ENCODE results near the gene FEM1A. TPM values are rescaled to one million over a fixed set of nuclear protein-coding genes. Genes with fewer than 3 reads are reported as not detected.
"Not testable (repeated sequence)": the region's sequence is repeated elsewhere in the genome, so short reads cannot be mapped to it uniquely, and the experiment has no call there.

FEM1A gene
- total and polyA plus RNA-seq, 4 donors = 5.6 to 14.6 (median 8.6) TPM

GRCh38 chr19:4821265-4821664, 29.7 kb downstream of the FEM1A start:
- peaks cover 0 to 24% (median 10%) of the 10 kb centered on the region in 4 donors for H3K36me3 ChIP-seq (ENCODE audit: control insufficient read depth in 4 of 4, insufficient read depth in 4 of 4, low read length in 4 of 4)
- DNase-seq = no peak
- H3K9ac ChIP-seq (ENCODE audit: insufficient read depth in 1 of 2, low read length in 2 of 2) = no peak overlapping the region
- H3K9me3 ChIP-seq (ENCODE audit: control insufficient read depth in 4 of 4, insufficient read depth in 3 of 4, low read length in 3 of 4) = no peaks in the 10 kb centered on the region
- H3K27me3 ChIP-seq (ENCODE audit: control insufficient read depth in 3 of 3, insufficient read depth in 3 of 3, low read length in 2 of 3) = no peaks in the 10 kb centered on the region
- TF ChIP-seq CTCF (IDR thresholded peaks at IDR 0.05; ENCODE audit: control extremely low read depth, extremely low read depth) = no peak
- H3K27ac ChIP-seq (ENCODE audit: low read depth in 1 of 2, low read length in 1 of 2) = no peak overlapping the region
- 71 to 87% methylated on average over 4 of the region's 4 CpGs for WGBS, 2 donors
- no peak overlapping the region for H3K4me3 ChIP-seq
- peaks cover 0 to under 1% (median 0%) of the 10 kb centered on the region in 5 donors for H3K4me1 ChIP-seq (ENCODE audit: control insufficient read depth in 5 of 5, insufficient read depth in 5 of 5, low read length in 5 of 5)
- no peak for ATAC-seq (ENCODE audit: insufficient read depth, low FRiP score)

- not testable (repeated sequence) for H3K9me3 ChIP-seq (ENCODE audit: control insufficient read depth in 4 of 4, insufficient read depth in 3 of 4, low read length in 3 of 4); H3K4me3 ChIP-seq; H3K9ac ChIP-seq (ENCODE audit: insufficient read depth in 1 of 2, low read length in 2 of 2); DNase-seq; H3K27ac ChIP-seq (ENCODE audit: low read depth in 1 of 2, low read length in 1 of 2); H3K4me1 ChIP-seq (ENCODE audit: control insufficient read depth in 5 of 5, insufficient read depth in 5 of 5, low read length in 5 of 5); H3K27me3 ChIP-seq (ENCODE audit: control insufficient read depth in 3 of 3, insufficient read depth in 3 of 3, low read length in 2 of 3); ATAC-seq (ENCODE audit: insufficient read depth, low FRiP score)
- H3K36me3 ChIP-seq (ENCODE audit: control insufficient read depth in 4 of 4, insufficient read depth in 4 of 4, low read length in 4 of 4) = peaks cover 0 to 14% (median 5%) of the 10 kb centered on the region in 4 donors
- WGBS, 2 donors = 97 to 98% methylated on average over 7 of the region's 7 CpGs
Measured at GRCh38 chr19:4822354-4822753, 30.8 kb downstream of the FEM1A start.

- Histone ChIP-seq H3K4me3 (no peak overlapping the region), H3K9ac (ENCODE audit: insufficient read depth in 1 of 2, low read length in 2 of 2) (no peak overlapping the region), H3K9me3 (ENCODE audit: control insufficient read depth in 4 of 4, insufficient read depth in 3 of 4, low read length in 3 of 4) (no peaks in the 10 kb centered on the region), H3K36me3 (ENCODE audit: control insufficient read depth in 4 of 4, insufficient read depth in 4 of 4, low read length in 4 of 4) (peaks cover 0 to 1% (median 0%) of the 10 kb centered on the region in 4 donors), H3K27me3 (ENCODE audit: control insufficient read depth in 3 of 3, insufficient read depth in 3 of 3, low read length in 2 of 3) (no peaks in the 10 kb centered on the region), H3K27ac (ENCODE audit: low read depth in 1 of 2, low read length in 1 of 2) (no peak overlapping the region), H3K4me1 (ENCODE audit: control insufficient read depth in 5 of 5, insufficient read depth in 5 of 5, low read length in 5 of 5) (no peaks in the 10 kb centered on the region)
- DNase-seq = no peak
- TF ChIP-seq CTCF (IDR thresholded peaks at IDR 0.05; ENCODE audit: control extremely low read depth, extremely low read depth) = no peak
- 79 to 85% methylated on average over 6 of the region's 6 CpGs for WGBS, 2 donors
- no peak for ATAC-seq (ENCODE audit: insufficient read depth, low FRiP score)
Measured at GRCh38 chr19:4823577-4823976, 32.0 kb downstream of the FEM1A start.

- ATAC-seq (ENCODE audit: insufficient read depth, low FRiP score) (no peak), DNase-seq (no peak)
- Histone ChIP-seq H3K4me1 (ENCODE audit: control insufficient read depth in 5 of 5, insufficient read depth in 5 of 5, low read length in 5 of 5) (peaks cover 0 to 10% (median 0%) of the 10 kb centered on the region in 5 donors), H3K36me3 (ENCODE audit: control insufficient read depth in 4 of 4, insufficient read depth in 4 of 4, low read length in 4 of 4) (peaks cover 0 to 1% (median 0%) of the 10 kb centered on the region in 4 donors), H3K4me3 (no peak overlapping the region), H3K27me3 (ENCODE audit: control insufficient read depth in 3 of 3, insufficient read depth in 3 of 3, low read length in 2 of 3) (no peaks in the 10 kb centered on the region), H3K9me3 (ENCODE audit: control insufficient read depth in 4 of 4, insufficient read depth in 3 of 4, low read length in 3 of 4) (no peaks in the 10 kb centered on the region), H3K9ac (ENCODE audit: insufficient read depth in 1 of 2, low read length in 2 of 2) (no peak overlapping the region), H3K27ac (ENCODE audit: low read depth in 1 of 2, low read length in 1 of 2) (peak overlapping the region in 1 of 2 donors; percentile 63)
- WGBS, 2 donors = 62 to 64% methylated on average over 16 of the region's 16 CpGs
- TF ChIP-seq CTCF (IDR thresholded peaks at IDR 0.05; ENCODE audit: control extremely low read depth, extremely low read depth) = no peak
Measured at GRCh38 chr19:4829001-4829712, 37.6 kb downstream of the FEM1A start.
